GM19324 (cell line): ENCODE measurements around the gene ICOSLG.
"Not testable (repeated sequence)": the region's sequence is repeated elsewhere in the genome, so short reads cannot be mapped to it uniquely, and the experiment has no call there.

ENCODE experiments used
- ATAC-seq: cut with Tn5 transposase; IDR thresholded peaks from one replicate; pipeline ENCODE4 v1.9.1; 2021; ENCODE audit warnings: mild to moderate bottlenecking, moderate library complexity; ENCODE audit not compliant: unreplicated experiment, low FRiP score

Gene ICOSLG

GRCh38 chr21:44190349-44191271 lies 50.1 kb downstream of the ICOSLG start:
- ATAC-seq = not testable (repeated sequence)

- not testable (repeated sequence) for ATAC-seq
Measured at GRCh38 chr21:44184862-44185261, 55.9 kb downstream of the ICOSLG start.

GRCh38 chr21:44182202-44182601 lies 58.5 kb downstream of the ICOSLG start:
- not testable (repeated sequence) for ATAC-seq

GRCh38 chr21:44181506-44181905 lies 59.2 kb downstream of the ICOSLG start:
- ATAC-seq = not testable (repeated sequence)

GRCh38 chr21:44176127-44176526 lies 64.6 kb downstream of the ICOSLG start:
- not testable (repeated sequence) for ATAC-seq

GRCh38 chr21:44175189-44175588 lies 65.6 kb downstream of the ICOSLG start:
- ATAC-seq = not testable (repeated sequence)
